Fibroblast of lung (primary cell): Measurements from ENCODE around the gene TECPR2. TPM values are rescaled to one million over a fixed set of nuclear protein-coding genes. Genes with fewer than 3 reads are reported as not detected.
"Not testable (repeated sequence)": the region's sequence is repeated elsewhere in the genome, so short reads cannot be mapped to it uniquely, and the experiment has no call there.

Experiments used
- DNase-seq, 2 donors: peaks; one replicate each; pipeline versions ENCODE4 v3.0.0 to v3.0.0-alpha.2; 2010; ENCODE audit warnings: low read depth in 2 of 2
- H2AFZ ChIP-seq: 2 replicates; pipeline ENCODE4 v1.5.1; 2012; ENCODE audit warnings: low read length, control low read depth, inconsistent platforms
- H3K27ac ChIP-seq: 2 replicates; pipeline ENCODE4 v1.5.1; 2011; ENCODE audit warnings: low read length, control low read depth; ENCODE audit not compliant: insufficient read depth
- H3K27me3 ChIP-seq: 2 replicates; pipeline ENCODE4 v1.5.1; 2011; ENCODE audit warnings: mild to moderate bottlenecking, low read length; ENCODE audit not compliant: control insufficient read depth, insufficient read depth
- H3K36me3 ChIP-seq: 2 replicates; pipeline ENCODE4 v1.5.1; 2011; ENCODE audit warnings: low read length; ENCODE audit not compliant: control insufficient read depth, insufficient read depth
- H3K4me1 ChIP-seq: 2 replicates; pipeline ENCODE4 v1.5.1; 2011; ENCODE audit warnings: low read length; ENCODE audit not compliant: control insufficient read depth, insufficient read depth; ENCODE audit errors: extremely low read depth
- H3K4me2 ChIP-seq: 2 replicates; pipeline ENCODE4 v1.5.1; 2011; ENCODE audit warnings: low read length, control low read depth; ENCODE audit not compliant: insufficient read depth; ENCODE audit errors: extremely low read depth
- H3K4me3 ChIP-seq, 4 experiments: fragments of 200-600 bp in 1 of 4; sonication (generic) in 1 of 4; replicated peaks in 1 of 4; 2 replicates each; pipeline ENCODE4 v1.5.1; 2011 to 2016; ENCODE audit warnings: low read length in 4 of 4, low read depth in 3 of 4, mild to moderate bottlenecking in 3 of 4, control low read depth in 2 of 4, inconsistent platforms in 1 of 4, mixed read lengths in 1 of 4; ENCODE audit not compliant: insufficient read depth in 1 of 4; ENCODE audit errors: control extremely low read depth in 1 of 4
- H3K79me2 ChIP-seq: 2 replicates; pipeline ENCODE4 v1.5.1; 2012; ENCODE audit warnings: mild to moderate bottlenecking, low read length, inconsistent platforms; ENCODE audit not compliant: control insufficient read depth, insufficient read depth
- H3K9ac ChIP-seq: 2 replicates; pipeline ENCODE4 v1.5.1; 2011; ENCODE audit warnings: mild to moderate bottlenecking, low read length, control low read depth; ENCODE audit not compliant: insufficient read depth
- H3K9me3 ChIP-seq: 2 replicates; pipeline ENCODE4 v1.5.1; 2012; ENCODE audit warnings: low read depth, low read length; ENCODE audit not compliant: control insufficient read depth, insufficient read depth
- H4K20me1 ChIP-seq: 2 replicates; pipeline ENCODE4 v1.5.1; 2011; ENCODE audit warnings: low read length; ENCODE audit not compliant: control insufficient read depth, insufficient read depth; ENCODE audit errors: extremely low read depth
- CTCF ChIP-seq, 2 donors: IDR thresholded peaks in 1 of 2; conservative IDR thresholded peaks in 1 of 2; 1 replicate in 1 of 2; 2 replicates in 1 of 2; pipeline ENCODE4 v1.5.1; 2011 to 2012; ENCODE audit warnings: low read length in 2 of 2, control low read depth in 1 of 2, inconsistent platforms in 1 of 2, low read depth in 1 of 2, mild to moderate bottlenecking in 1 of 2
- EZH2 ChIP-seq: IDR thresholded peaks from 2 replicates; pipeline ENCODE4 v1.5.1; 2012; ENCODE audit warnings: low read length, control low read depth, mild to moderate bottlenecking; ENCODE audit errors: missing control alignments
- polyA plus RNA-seq, 2 donors: library from polyadenylated mRNA; depleted of rRNA in 1 of 2; stranded (reverse) in 1 of 2; unstranded in 1 of 2; fragments of >200 nt; gene quantifications; 2 replicates each; pipeline ENCODE4 v1.2.1, GENCODE V29; 2011 to 2012; ENCODE audit warnings: missing spikeins in 1 of 2
- total RNA-seq: library from RNA; depleted of rRNA; stranded (reverse); fragments of >200 nt; gene quantifications from 2 replicates; pipeline ENCODE4 v1.2.1, GENCODE V29; 2014

TECPR2 gene
- total and polyA plus RNA-seq, 2 donors (not counting 1 experiment from before 2014, with no cell fraction given), result 9.2 to 17.8 TPM

- TF ChIP-seq CTCF (conservative IDR thresholded peaks at IDR 0.05 in 1 of 2, IDR thresholded peaks at IDR 0.05 in 1 of 2; ENCODE audit: low read depth in 1 of 2, low read length in 2 of 2) (no peak), EZH2 (no peak)
- H3K9ac ChIP-seq, result no peak overlapping the region
- no peaks in the 10 kb centered on the region for H3K27me3 ChIP-seq
- no peaks in the 10 kb centered on the region for H4K20me1 ChIP-seq
- no peaks in the 10 kb centered on the region for H3K79me2 ChIP-seq
- no peaks in the 10 kb centered on the region for H3K9me3 ChIP-seq
- no peak overlapping the region for H3K27ac ChIP-seq
- H3K4me2 ChIP-seq, result no peak overlapping the region
- no peak for DNase-seq
- peaks cover 7% of the 10 kb centered on the region for H3K36me3 ChIP-seq
- H3K4me1 ChIP-seq, result no peaks in the 10 kb centered on the region
- H3K4me3 ChIP-seq, result no peak overlapping the region
- H2AFZ ChIP-seq, result no peak overlapping the region
Measured at GRCh38 chr14:102351023-102351422, 11.7 kb upstream of the TECPR2 start.

- not testable (repeated sequence) for H4K20me1 ChIP-seq, H3K4me3 ChIP-seq, H3K36me3 ChIP-seq, H3K9me3 ChIP-seq, H3K79me2 ChIP-seq, H3K4me2 ChIP-seq, H2AFZ ChIP-seq, H3K27me3 ChIP-seq, H3K4me1 ChIP-seq, H3K9ac ChIP-seq, H3K27ac ChIP-seq
- DNase-seq, result peak in 1 of 2 donors; percentile 21
Measured at GRCh38 chr14:102351593-102351992, 11.1 kb upstream of the TECPR2 start.

- Histone ChIP-seq H3K27me3 (no peaks in the 10 kb centered on the region), H3K79me2 (no peaks in the 10 kb centered on the region), H4K20me1 (no peaks in the 10 kb centered on the region), H3K4me2 (no peak overlapping the region), H3K36me3 (peaks cover 7% of the 10 kb centered on the region), H3K27ac (no peak overlapping the region), H3K9me3 (no peaks in the 10 kb centered on the region), H3K9ac (no peak overlapping the region), H3K4me1 (no peaks in the 10 kb centered on the region), H3K4me3 (no peak overlapping the region), H2AFZ (no peak overlapping the region)
- DNase-seq, result no peak
- no peak for TF ChIP-seq EZH2
- TF ChIP-seq CTCF (conservative IDR thresholded peaks at IDR 0.05 in 1 of 2, IDR thresholded peaks at IDR 0.05 in 1 of 2; ENCODE audit: low read depth in 1 of 2, low read length in 2 of 2), result no peak
Measured at GRCh38 chr14:102352213-102352612, 10.5 kb upstream of the TECPR2 start.
